ENCODE measurements around the gene TANC1.

The TANC1 gene

DNA sequence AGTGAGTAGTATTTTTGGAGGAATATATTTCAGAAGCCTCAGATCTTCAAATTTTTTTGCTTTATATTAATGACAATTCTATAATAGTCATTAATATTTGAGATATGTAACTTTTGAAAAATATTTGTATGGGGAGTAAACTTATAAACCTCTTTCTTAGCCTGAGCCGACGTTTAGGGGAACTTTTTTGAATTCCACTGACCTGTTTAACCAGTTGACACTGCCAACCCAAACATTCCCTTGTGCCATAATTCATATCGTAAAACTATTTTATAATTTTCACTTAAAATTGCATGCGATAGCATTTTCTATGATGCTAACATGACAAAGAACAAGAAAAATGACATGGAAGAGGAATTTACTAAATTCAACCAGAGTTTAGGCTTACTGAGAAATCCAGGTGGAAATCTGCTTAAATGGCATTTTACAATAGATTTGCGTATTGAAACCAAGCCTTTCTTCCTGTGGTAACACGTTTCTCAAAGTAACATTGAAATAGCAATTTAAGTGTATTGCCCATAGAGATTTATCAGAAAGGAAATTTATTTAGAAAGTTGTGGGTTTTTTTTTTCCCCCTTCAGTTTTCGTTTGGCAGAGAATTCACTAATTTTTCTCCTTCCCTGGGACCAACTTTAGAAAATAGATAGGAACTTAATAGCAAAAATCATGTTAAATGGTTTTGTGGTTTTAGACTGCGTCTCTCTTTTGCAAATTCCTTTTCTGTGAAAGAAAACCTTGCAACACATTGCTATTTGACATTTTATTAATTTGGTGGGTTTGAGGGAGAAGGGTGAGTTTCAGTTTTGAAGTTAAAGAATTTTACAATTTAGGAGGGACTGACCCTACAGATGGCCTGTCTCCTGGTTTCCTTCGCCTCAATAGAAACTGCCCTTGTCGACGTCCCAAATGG is 77.4 kb downstream of the TANC1 start:
- Mint-ChIP-seq H3K4me3 (no peak overlapping the region), H3K9me3 (no peaks in the 10 kb centered on the region), H3K4me1 (no peaks in the 10 kb centered on the region), H3K36me3 (no peaks in the 10 kb centered on the region), H3K27me3 (peaks cover 21% of the 10 kb centered on the region), H3K27ac (no peak overlapping the region)
- no peak for ATAC-seq

DNA sequence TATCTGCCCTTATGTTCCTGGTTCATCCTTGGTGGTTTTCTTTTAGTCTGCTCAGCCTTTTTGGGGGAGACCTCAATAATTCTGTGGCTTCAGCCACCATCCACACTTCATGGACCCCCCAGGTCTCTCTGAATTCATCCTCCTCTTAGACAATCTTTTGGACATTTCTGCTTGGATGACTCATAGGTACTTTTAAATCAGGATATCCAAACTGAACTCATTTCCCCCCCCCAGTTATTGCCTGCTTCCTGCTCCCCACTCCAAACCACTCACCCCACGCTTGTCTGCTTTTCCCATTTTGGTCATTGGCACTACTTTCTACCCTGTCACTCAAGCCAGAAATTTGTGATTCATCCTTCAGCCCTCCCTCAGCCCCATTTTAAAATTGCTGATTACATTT is 78.5 kb downstream of the TANC1 start:
- no peak for ATAC-seq
- no peak overlapping the region for H3K4me3 Mint-ChIP-seq
- peaks cover 20% of the 10 kb centered on the region for H3K27me3 Mint-ChIP-seq
- H3K27ac Mint-ChIP-seq: no peak overlapping the region
- H3K36me3 Mint-ChIP-seq: no peaks in the 10 kb centered on the region
- no peaks in the 10 kb centered on the region for H3K4me1 Mint-ChIP-seq
- H3K9me3 Mint-ChIP-seq: no peaks in the 10 kb centered on the region

- peaks cover 8% of the 10 kb centered on the region for H3K27me3 Mint-ChIP-seq
- H3K27ac Mint-ChIP-seq: no peak overlapping the region
- H3K4me3 Mint-ChIP-seq: no peak overlapping the region
- no peak for ATAC-seq
- no peaks in the 10 kb centered on the region for H3K36me3 Mint-ChIP-seq
- H3K9me3 Mint-ChIP-seq: no peaks in the 10 kb centered on the region
- no peaks in the 10 kb centered on the region for H3K4me1 Mint-ChIP-seq
Observed at GRCh38 chr2:159050426-159050825, 82.0 kb downstream of the TANC1 start.

- Mint-ChIP-seq H3K27me3 (peaks cover 8% of the 10 kb centered on the region), H3K27ac (no peak overlapping the region), H3K36me3 (no peaks in the 10 kb centered on the region), H3K9me3 (no peaks in the 10 kb centered on the region), H3K4me1 (no peaks in the 10 kb centered on the region), H3K4me3 (no peak overlapping the region)
- ATAC-seq: no peak
Observed at GRCh38 chr2:159051133-159051532, 82.7 kb downstream of the TANC1 start.

GRCh38 chr2:159051661-159052060 is 83.2 kb downstream of the TANC1 start:
- Mint-ChIP-seq H3K27me3 (peaks cover 8% of the 10 kb centered on the region), H3K4me1 (no peaks in the 10 kb centered on the region), H3K27ac (no peak overlapping the region), H3K9me3 (no peaks in the 10 kb centered on the region), H3K36me3 (no peaks in the 10 kb centered on the region), H3K4me3 (no peak overlapping the region)
- no peak for ATAC-seq

DNA sequence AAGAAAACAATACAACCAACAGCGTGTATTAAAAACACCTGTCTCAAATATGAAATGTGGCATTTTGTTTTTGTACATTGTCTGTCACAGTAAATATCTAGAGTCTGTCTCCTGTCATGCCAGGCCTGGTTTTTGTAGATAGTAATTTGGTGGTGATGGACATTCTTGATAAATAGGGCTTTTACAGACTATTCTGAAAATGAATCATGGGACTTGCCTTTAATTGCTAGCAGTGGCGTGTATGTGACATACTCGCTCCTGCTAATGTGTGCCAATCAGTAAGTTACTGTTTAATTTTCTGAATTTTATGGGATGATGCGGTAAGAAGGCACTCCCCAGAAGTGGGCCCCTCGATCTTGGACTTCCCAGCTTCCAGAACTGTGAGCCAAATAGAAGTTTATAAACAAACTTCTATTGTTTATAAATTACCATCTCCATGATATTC is 83.7 kb downstream of the TANC1 start:
- H3K27me3 Mint-ChIP-seq: peaks cover 8% of the 10 kb centered on the region
- H3K36me3 Mint-ChIP-seq: no peaks in the 10 kb centered on the region
- H3K4me1 Mint-ChIP-seq: no peaks in the 10 kb centered on the region
- no peak for ATAC-seq
- H3K9me3 Mint-ChIP-seq: no peaks in the 10 kb centered on the region
- no peak overlapping the region for H3K4me3 Mint-ChIP-seq
- no peak overlapping the region for H3K27ac Mint-ChIP-seq

- H3K4me1 Mint-ChIP-seq: no peaks in the 10 kb centered on the region
- no peak overlapping the region for H3K4me3 Mint-ChIP-seq
- H3K9me3 Mint-ChIP-seq: no peaks in the 10 kb centered on the region
- peaks cover 8% of the 10 kb centered on the region for H3K27me3 Mint-ChIP-seq
- H3K27ac Mint-ChIP-seq: no peak overlapping the region
- no peak for ATAC-seq
- no peaks in the 10 kb centered on the region for H3K36me3 Mint-ChIP-seq
Observed at GRCh38 chr2:159053161-159054031, 85.0 kb downstream of the TANC1 start.

DNA sequence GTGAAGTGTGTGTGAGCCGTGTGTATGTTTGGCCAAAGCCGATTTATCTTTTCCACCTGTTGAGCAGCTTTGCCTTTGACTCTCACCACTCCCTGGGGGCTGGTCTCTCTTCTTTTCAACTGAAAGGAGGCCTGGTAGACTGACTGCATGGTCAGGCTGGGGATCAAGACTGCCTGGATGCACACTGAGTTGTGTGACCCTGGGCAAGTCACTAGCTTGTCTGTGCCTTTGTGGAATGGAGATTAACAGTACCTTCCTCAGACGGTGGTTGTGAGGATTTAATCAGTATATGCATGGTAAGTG is 85.5 kb downstream of the TANC1 start:
- H3K4me1 Mint-ChIP-seq: no peaks in the 10 kb centered on the region
- H3K4me3 Mint-ChIP-seq: no peak overlapping the region
- H3K27ac Mint-ChIP-seq: no peak overlapping the region
- H3K27me3 Mint-ChIP-seq: peaks cover 8% of the 10 kb centered on the region
- H3K36me3 Mint-ChIP-seq: no peaks in the 10 kb centered on the region
- no peaks in the 10 kb centered on the region for H3K9me3 Mint-ChIP-seq
- no peak for ATAC-seq

DNA sequence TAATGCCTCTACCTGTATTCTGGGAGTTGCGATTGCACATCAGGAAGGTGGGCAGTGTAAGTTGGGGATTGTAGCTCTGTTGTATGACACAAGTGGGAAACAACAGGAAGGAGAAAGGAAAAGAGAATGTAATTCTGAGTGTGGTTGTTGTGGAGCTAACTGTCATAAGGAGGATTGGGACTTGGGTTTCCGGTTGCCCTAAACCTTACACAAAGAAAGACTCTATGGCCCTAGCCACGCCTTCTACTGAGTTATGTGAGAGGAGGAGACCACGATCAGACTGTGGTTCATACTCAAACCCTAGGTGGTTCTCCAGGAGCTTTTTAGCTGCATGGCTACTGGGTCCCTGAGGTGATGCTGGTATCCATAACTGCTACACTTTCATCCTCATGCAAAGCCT is 86.5 kb downstream of the TANC1 start:
- Mint-ChIP-seq H3K4me3 (no peak overlapping the region), H3K36me3 (no peaks in the 10 kb centered on the region), H3K27ac (no peak overlapping the region), H3K27me3 (no peaks in the 10 kb centered on the region), H3K4me1 (no peaks in the 10 kb centered on the region), H3K9me3 (no peaks in the 10 kb centered on the region)
- ATAC-seq: no peak

GRCh38 chr2:159060518-159060917 is 92.1 kb downstream of the TANC1 start:
- no peak for ATAC-seq
- Mint-ChIP-seq H3K27ac (no peak overlapping the region), H3K36me3 (no peaks in the 10 kb centered on the region), H3K4me3 (no peak overlapping the region), H3K27me3 (no peaks in the 10 kb centered on the region), H3K9me3 (no peaks in the 10 kb centered on the region), H3K4me1 (peaks cover 6% of the 10 kb centered on the region)

DNA sequence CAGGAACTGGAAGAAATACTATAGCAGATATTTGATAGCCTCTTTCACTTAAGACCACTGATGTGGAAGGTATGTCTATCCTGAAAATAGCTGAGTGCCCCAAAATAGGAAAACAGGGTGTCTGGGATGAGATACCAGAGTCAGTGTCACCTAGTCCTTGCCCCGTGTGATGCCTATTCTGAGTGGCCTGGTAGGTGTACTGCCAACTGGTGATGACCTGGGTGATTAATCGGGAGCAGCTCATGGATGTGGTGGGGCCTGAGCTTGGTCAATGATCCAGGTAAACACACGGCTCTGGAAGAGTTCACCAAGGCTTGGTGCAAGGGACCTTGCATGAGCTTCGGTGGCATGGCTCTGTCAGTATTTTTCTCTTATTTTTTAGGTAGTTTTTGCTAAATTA is 95.2 kb downstream of the TANC1 start:
- no peak for ATAC-seq
- Mint-ChIP-seq H3K27me3 (no peaks in the 10 kb centered on the region), H3K4me1 (peaks cover 12% of the 10 kb centered on the region), H3K27ac (no peak overlapping the region), H3K36me3 (no peaks in the 10 kb centered on the region), H3K4me3 (no peak overlapping the region), H3K9me3 (no peaks in the 10 kb centered on the region)

DNA sequence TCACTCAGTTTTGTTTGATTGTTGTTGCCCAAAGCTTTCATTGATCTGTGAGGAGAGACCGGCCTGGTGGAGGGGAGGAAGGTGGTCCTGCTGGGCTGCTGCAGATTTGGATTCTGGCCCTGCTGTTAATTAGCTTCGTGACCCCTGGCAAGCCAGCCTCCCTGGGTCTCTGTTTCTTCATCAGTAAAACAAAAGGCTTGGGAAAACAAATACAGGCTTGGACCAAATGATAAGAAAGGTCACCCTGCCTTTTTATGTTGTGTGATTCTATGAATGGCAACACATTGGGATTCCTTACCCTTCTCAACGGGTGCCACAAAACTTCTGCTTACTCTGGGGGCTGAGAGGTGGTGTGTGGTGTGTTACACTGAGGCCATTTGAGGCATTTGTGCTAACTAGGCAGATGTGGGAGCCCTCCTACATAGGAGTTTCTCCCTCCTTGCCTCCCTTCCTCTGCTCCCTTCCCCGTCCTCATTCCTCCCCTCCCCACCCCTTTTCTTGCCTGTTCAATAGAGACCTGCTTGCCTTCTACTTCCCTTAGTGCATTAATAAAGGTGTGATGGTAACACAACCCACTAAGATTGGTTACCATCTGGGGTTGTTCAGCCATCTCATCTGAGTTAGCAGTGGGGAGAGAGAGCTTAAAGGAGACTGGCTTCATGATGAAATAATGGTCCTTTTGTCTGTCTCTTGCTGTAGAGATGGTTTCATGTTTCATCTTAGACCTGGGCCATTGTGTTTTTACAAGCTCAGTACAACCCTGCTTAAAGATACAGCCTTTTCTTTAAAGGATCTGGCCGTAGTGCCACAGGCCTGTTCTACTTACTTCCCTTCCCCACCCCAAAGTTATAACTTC is 96.2 kb downstream of the TANC1 start:
- no peak overlapping the region for H3K27ac Mint-ChIP-seq
- no peaks in the 10 kb centered on the region for H3K36me3 Mint-ChIP-seq
- no peak overlapping the region for H3K4me3 Mint-ChIP-seq

DNA sequence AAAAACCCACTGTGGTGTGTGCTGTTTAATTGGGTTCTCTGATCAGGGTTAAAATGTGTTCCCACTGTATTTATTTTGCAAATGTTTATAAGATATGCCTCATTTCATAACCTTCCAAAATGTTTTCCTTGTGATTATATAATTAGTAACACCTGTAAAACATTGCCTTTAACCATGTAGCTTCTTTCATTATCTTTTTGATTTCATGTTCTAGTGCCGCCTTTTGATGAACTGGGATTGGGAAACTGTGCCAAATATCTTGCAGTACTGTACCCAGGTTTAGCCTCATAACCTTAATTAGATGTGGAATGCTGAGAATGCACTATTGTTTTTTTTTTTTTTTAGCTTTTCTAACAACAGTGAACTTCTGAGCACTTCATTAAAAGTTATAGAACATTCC is 96.9 kb downstream of the TANC1 start:
- no peak overlapping the region for H3K4me3 Mint-ChIP-seq
- H3K27ac Mint-ChIP-seq: no peak overlapping the region
- H3K27me3 Mint-ChIP-seq: no peaks in the 10 kb centered on the region
- no peaks in the 10 kb centered on the region for H3K9me3 Mint-ChIP-seq
- ATAC-seq: no peak
- H3K36me3 Mint-ChIP-seq: no peaks in the 10 kb centered on the region
- H3K4me1 Mint-ChIP-seq: peaks cover 12% of the 10 kb centered on the region

More for the DNA sequence above, 96.2 kb downstream of the TANC1 start:
- no peak for ATAC-seq
- Mint-ChIP-seq H3K4me1 (peaks cover 12% of the 10 kb centered on the region), H3K27me3 (no peaks in the 10 kb centered on the region), H3K9me3 (no peaks in the 10 kb centered on the region)

DNA sequence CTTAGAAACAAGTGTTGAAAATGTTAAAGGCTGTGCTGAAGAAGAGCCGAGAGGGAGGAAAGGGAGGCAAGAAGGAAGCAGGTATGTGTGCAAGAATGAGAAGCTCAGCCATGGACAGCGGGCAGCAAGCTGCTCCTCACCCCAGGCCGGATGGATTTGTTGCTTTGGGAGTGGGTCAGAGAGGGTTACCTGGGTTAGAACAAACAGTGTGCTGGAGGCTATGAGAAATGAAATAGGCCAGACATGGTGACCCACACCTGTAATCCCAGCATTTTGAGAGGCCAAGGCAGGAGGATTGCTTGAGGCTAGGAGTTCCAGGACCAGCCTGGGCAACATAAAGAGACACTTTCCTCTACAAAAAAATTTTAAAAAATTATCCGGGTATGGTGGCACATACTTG is 97.5 kb downstream of the TANC1 start:
- Mint-ChIP-seq H3K27me3 (no peaks in the 10 kb centered on the region), H3K36me3 (no peaks in the 10 kb centered on the region), H3K9me3 (no peaks in the 10 kb centered on the region), H3K4me1 (peaks cover 12% of the 10 kb centered on the region), H3K4me3 (no peak overlapping the region), H3K27ac (no peak overlapping the region)
- no peak for ATAC-seq

- no peak for ATAC-seq
Observed at GRCh38 chr2:159066541-159067156, 98.2 kb downstream of the TANC1 start.

More at GRCh38 chr2:159066541-159067156, 98.2 kb downstream of the TANC1 start:
- H3K36me3 Mint-ChIP-seq: no peaks in the 10 kb centered on the region
- no peaks in the 10 kb centered on the region for H3K27me3 Mint-ChIP-seq
- H3K9me3 Mint-ChIP-seq: no peaks in the 10 kb centered on the region
- H3K27ac Mint-ChIP-seq: no peak overlapping the region
- H3K4me1 Mint-ChIP-seq: peaks cover 12% of the 10 kb centered on the region
- H3K4me3 Mint-ChIP-seq: no peak overlapping the region
